VCaP (cell line): ENCODE results near the gene CFAP61.
A peak's percentile ranks its signal among the peaks of the same experiment; 100 is the strongest.

Experiments
- H3K27ac ChIP-seq: fragments of 450-650 bp; 2 replicates; pipeline ENCODE4 v1.5.1; 2017
- CTCF ChIP-seq: fragments of 450-650 bp; conservative IDR thresholded peaks from 2 replicates; pipeline ENCODE4 v1.5.1; 2017; ENCODE audit warnings: mild to moderate bottlenecking, moderate library complexity

The CFAP61 gene

GRCh38 chr20:20130399-20130798, 78.1 kb downstream of the CFAP61 start:
- H3K27ac ChIP-seq: no peak overlapping the region
- peak; percentile 75 for TF ChIP-seq CTCF

DNA sequence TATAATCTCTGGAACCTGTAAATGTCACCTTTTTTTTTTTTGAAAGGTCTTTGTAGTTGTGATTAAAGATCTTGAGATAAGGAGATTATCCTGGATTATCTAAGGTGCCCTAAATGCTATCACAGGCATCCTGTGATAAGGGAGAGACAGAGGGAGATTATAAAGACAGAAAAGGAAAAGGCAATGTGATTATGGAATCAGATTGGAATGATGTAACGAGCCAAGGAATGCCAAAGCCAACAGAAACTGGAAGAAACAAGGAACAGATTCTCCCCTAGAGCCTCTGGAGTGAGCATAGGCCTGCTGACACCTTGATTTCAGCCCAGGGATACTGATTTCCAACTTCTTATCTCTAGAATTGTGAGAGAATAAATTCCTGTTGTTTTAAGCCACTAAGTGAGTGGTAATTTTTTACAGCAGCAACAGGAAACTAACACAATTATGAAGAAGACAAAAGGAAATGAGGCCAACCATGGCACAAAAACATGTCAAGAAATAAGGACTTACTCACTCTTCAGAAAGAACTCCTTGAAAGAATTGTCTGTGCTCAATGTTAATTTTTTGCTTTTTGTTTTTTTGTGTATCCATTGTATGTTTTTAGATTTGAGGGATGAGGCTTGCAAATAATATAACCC, 82.7 kb downstream of the CFAP61 start:
- TF ChIP-seq CTCF: no peak
- no peak overlapping the region for H3K27ac ChIP-seq

DNA sequence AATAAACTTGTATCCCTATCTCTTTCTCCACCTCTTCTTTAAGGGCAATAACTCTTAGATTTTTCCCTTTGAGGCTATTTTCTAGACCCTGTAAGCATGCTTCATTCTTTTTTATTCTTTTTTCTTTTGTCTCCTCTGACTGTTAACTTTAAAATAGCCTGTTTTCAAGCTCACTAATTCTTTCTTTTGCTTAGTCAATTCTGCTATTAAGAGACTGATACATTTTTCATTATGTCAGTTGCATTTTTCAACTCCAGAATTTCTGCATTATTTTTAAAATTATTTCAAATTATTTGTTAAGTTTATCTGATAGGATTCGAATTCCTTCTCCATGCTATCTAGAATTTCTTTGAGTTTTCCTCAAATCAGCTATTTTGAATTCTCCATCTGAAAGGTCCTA, 84.0 kb downstream of the CFAP61 start:
- no peak overlapping the region for H3K27ac ChIP-seq
- no peak for TF ChIP-seq CTCF

DNA sequence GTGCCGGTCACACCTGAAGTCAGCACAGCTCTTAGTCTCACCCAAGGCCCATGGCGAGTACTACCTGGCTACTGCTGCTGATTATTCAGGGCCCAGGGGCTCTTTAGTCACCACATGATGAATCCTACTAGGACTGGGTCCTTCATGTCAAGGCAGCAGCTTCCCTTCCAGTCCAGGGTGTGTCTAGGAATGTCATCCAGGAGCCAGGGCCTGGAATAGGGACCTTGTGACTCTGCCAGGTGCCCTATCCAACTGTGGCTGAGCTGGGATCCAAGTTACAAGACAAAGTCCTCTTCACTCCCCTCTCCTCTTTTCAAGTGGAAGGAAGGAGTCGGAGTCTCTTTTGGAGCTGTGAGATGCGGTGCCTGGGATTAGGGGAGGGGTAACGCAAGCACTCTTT, 85.5 kb downstream of the CFAP61 start:
- no peak for TF ChIP-seq CTCF
- no peak overlapping the region; the same call in 1 of the 2 replicates for H3K27ac ChIP-seq

DNA sequence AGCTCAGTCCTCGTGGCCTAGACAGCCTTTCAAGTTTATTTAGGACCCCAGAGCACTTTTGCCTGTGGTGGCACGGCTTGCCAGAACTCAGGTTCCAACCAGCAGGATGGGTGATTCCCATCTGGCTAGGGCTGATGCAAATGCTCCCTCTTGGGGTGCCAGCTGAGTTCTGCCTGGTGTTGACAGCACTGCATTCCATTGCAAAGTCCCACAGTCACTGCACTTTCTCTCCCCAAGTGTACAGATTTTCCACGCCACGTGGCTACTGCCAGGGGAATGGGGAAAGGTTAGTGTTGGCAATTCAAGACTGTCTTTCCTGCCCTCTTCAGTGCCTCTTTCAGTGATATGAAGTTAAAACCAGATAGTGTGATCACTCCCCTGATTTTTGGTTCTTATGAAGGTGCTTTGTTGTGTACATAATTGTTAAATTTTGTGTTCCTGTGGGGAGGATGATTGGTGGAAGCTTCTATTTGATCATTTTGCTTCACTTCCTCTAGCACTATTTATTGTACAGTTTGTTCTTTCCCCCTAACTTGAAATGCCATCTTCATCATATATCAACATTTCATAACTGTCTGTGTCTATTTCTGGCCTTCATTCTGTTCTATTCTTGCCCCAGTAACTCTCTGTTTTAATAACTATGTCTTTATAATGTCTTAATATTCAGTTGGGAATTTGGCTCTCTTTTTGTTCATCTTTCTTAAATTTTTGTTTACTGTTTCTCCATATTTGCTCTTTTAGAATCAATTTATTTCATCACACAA, 86.2 kb downstream of the CFAP61 start:
- no peak overlapping the region; the same call in 1 of the 2 replicates for H3K27ac ChIP-seq
- no peak for TF ChIP-seq CTCF

DNA sequence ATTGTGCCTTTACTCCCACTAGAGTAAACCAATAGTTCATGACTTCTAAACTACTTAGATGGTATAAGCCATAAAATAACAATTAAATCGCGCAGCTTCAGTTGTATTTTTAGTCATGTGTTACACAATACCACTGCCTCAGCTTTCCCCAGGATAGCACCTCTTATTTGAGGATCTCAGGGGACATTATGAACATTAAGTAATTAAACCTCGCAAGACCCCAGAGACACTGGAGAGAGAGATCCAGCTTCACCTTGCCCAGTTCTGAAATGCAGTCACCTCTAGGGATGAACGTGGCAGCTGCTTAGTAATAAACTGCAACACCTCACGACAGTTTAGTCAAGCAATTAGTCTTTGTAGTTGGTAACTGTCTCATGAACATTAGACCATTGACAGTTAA, 87.1 kb downstream of the CFAP61 start:
- no peak overlapping the region for H3K27ac ChIP-seq
- TF ChIP-seq CTCF: no peak

DNA sequence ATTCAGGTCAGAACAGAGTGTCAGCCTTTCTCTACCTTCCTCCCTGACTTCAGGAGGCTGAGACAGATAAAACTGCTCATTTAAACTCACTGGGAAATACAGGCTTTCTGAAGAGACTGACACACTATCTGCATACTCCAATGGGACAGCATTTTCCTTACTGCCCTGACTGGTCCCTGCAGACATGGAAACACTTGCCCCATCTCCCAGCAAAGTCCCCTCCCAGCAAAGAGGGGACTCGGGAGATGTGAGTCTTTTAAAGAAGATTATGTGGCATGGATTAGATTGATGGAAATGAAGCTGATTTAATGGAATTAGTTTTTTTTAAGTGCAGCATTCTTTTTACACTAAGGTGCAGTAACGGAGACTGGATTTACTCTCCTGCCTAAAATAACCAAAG, 90.8 kb downstream of the CFAP61 start:
- peak overlapping the region; percentile 48 for H3K27ac ChIP-seq
- no peak for TF ChIP-seq CTCF
